CD14-positive monocyte (primary cell): ENCODE results near the gene DOCK3. TPM values are rescaled to one million over a fixed set of nuclear protein-coding genes. Genes with fewer than 3 reads are reported as not detected.

Source experiments
- DNase-seq, 3 donors: peaks; one replicate each; pipeline ENCODE4 v3.0.0-alpha.2; 2011 to 2022
- H2AFZ ChIP-seq: 2 replicates; pipeline ENCODE4 v1.6.0; 2012; ENCODE audit warnings: mild to moderate bottlenecking, low read depth, low read length, inconsistent platforms; ENCODE audit not compliant: insufficient read depth, poor library complexity, severe bottlenecking
- H3K27ac ChIP-seq, 2 donors: 1 replicate in 1 of 2; 2 replicates in 1 of 2; pipeline ENCODE4 v1.5.1; 2012 to 2013; ENCODE audit warnings: low read length in 2 of 2, control low read depth in 1 of 2, inconsistent platforms in 1 of 2, low read depth in 1 of 2, mild to moderate bottlenecking in 1 of 2
- H3K27me3 ChIP-seq, 2 donors: one replicate each; pipeline versions ENCODE4 v1.6.0 to v1.6.1; 2011 to 2013; ENCODE audit warnings: low read length in 2 of 2; ENCODE audit not compliant: control insufficient read depth in 2 of 2, insufficient read depth in 2 of 2
- H3K36me3 ChIP-seq, 2 donors: replicated peaks in 1 of 2; 1 replicate in 1 of 2; 2 replicates in 1 of 2; pipeline versions ENCODE4 v1.5.1 to v1.6.1; 2012 to 2013; ENCODE audit warnings: low read length in 2 of 2, control low read depth in 1 of 2, inconsistent platforms in 1 of 2, mild to moderate bottlenecking in 1 of 2; ENCODE audit not compliant: insufficient read depth in 2 of 2, control insufficient read depth in 1 of 2
- H3K4me1 ChIP-seq, 2 donors: 1 replicate in 1 of 2; 2 replicates in 1 of 2; pipeline versions ENCODE4 v1.5.1 to v1.6.1; 2012 to 2013; ENCODE audit warnings: low read length in 2 of 2, control low read depth in 1 of 2, inconsistent platforms in 1 of 2, mild to moderate bottlenecking in 1 of 2, moderate library complexity in 1 of 2; ENCODE audit not compliant: insufficient read depth in 2 of 2, control insufficient read depth in 1 of 2
- H3K4me2 ChIP-seq: replicated peaks from 2 replicates; pipeline ENCODE3; 2012; ENCODE audit warnings: low read length, moderate library complexity, mild to moderate bottlenecking; ENCODE audit not compliant: poor library complexity, severe bottlenecking; ENCODE audit errors: extremely low read depth
- H3K4me3 ChIP-seq, 3 experiments: fragments of 200-600 bp in 1 of 3; sonication (generic) in 1 of 3; replicated peaks in 1 of 3; 1 replicate in 2 of 3; 2 replicates in 1 of 3; pipeline ENCODE4 v1.5.1; 2011 to 2013; ENCODE audit warnings: low read length in 3 of 3, mild to moderate bottlenecking in 3 of 3, control low read depth in 2 of 3, low read depth in 2 of 3, inconsistent platforms in 1 of 3, moderate library complexity in 1 of 3
- H3K79me2 ChIP-seq: 2 replicates; pipeline ENCODE4 v1.6.0; 2012; ENCODE audit warnings: mild to moderate bottlenecking, control low read depth, inconsistent platforms, low read length, moderate library complexity; ENCODE audit not compliant: insufficient read depth
- H3K9ac ChIP-seq: 2 replicates; pipeline ENCODE4 v1.6.0; 2017; ENCODE audit warnings: low read length, mild to moderate bottlenecking; ENCODE audit not compliant: insufficient read depth, poor library complexity, severe bottlenecking
- H3K9me3 ChIP-seq, 2 donors: replicated peaks in 1 of 2; 1 replicate in 1 of 2; 2 replicates in 1 of 2; pipeline versions ENCODE4 v1.5.1 to v1.6.1; 2012 to 2013; ENCODE audit warnings: low read length in 2 of 2, control low read depth in 1 of 2; ENCODE audit not compliant: control insufficient read depth in 1 of 2, insufficient read depth in 1 of 2
- H4K20me1 ChIP-seq: 2 replicates; pipeline ENCODE4 v1.6.0; 2012; ENCODE audit warnings: mild to moderate bottlenecking, low read length, control low read depth, moderate library complexity; ENCODE audit not compliant: insufficient read depth
- H3K27ac Mint-ChIP-seq, 7 donors: one replicate each; pipeline ENCODE4 v1.8.0; 2020; ENCODE audit warnings: mild to moderate bottlenecking in 7 of 7, mixed read lengths in 7 of 7, moderate library complexity in 6 of 7, inconsistent platforms in 2 of 7
- H3K27me3 Mint-ChIP-seq, 3 donors: one replicate each; pipeline ENCODE4 v1.8.0; 2021 to 2022; ENCODE audit warnings: low read depth in 3 of 3, mild to moderate bottlenecking in 3 of 3, mixed read lengths in 3 of 3, moderate library complexity in 3 of 3, inconsistent platforms in 1 of 3
- H3K36me3 Mint-ChIP-seq, 2 donors: one replicate each; pipeline ENCODE4 v1.8.0; 2020; ENCODE audit warnings: mixed read lengths in 2 of 2, inconsistent platforms in 1 of 2, mild to moderate bottlenecking in 1 of 2
- H3K4me1 Mint-ChIP-seq: one replicate; pipeline ENCODE4 v1.8.0; 2020; ENCODE audit warnings: mild to moderate bottlenecking, mixed read lengths
- H3K4me3 Mint-ChIP-seq, 2 donors: one replicate each; pipeline ENCODE4 v1.8.0; 2020; ENCODE audit warnings: mild to moderate bottlenecking in 2 of 2, mixed read lengths in 2 of 2, moderate library complexity in 1 of 2
- H3K9me3 Mint-ChIP-seq, 7 donors: one replicate each; pipeline ENCODE4 v1.8.0; 2020 to 2022; ENCODE audit warnings: mixed read lengths in 7 of 7, mild to moderate bottlenecking in 6 of 7, moderate library complexity in 6 of 7, inconsistent platforms in 2 of 7
- CTCF ChIP-seq: fragments of 200-600 bp; IDR thresholded peaks from one replicate; pipeline ENCODE4 v1.8.0; 2022; ENCODE audit warnings: antibody characterized with exemption, mild to moderate bottlenecking
- WGBS: methylation state at CpG from one replicate; pipeline ENCODE4 v1.1.5; 2013; ENCODE audit warnings: missing lambda C conversion rate; ENCODE audit not compliant: insufficient coverage; 5-methylcytosine and 5-hydroxymethylcytosine counted together
- intact Hi-C, 2 donors: fragments of 100-400 bp; cut with micrococcal nuclease; formaldehyde crosslinking; loops; one replicate each; pipeline versions ENCODE4 v1.15.0 to v1.15.1; 2023
- polyA plus RNA-seq, 3 donors: library from polyadenylated mRNA; depleted of rRNA in 1 of 3; unstranded in 2 of 3; stranded (reverse) in 1 of 3; fragments of 300-500 nt in 2 of 3; fragments of >200 nt in 1 of 3; fragmentation: Illumina TruSeq in 2 of 3; gene quantifications; 1 replicate in 2 of 3; 2 replicates in 1 of 3; pipeline ENCODE4 v1.2.3, GENCODE V29; 2012 to 2021

The DOCK3 gene
- polyA plus RNA-seq, 3 donors, result 0.03 TPM; not detected in 1

GRCh38 chr3:51379746-51380455 lies 705.2 kb downstream of the DOCK3 start:
- no peak overlapping the region for H3K4me3 Mint-ChIP-seq

More at GRCh38 chr3:51379746-51380455, 705.2 kb downstream of the DOCK3 start:
- H3K79me2 ChIP-seq, result peaks cover 17% of the 10 kb centered on the region
- H3K9me3 ChIP-seq, result no peaks in the 10 kb centered on the region
- Mint-ChIP-seq H3K9me3 (no peaks in the 10 kb centered on the region), H3K27ac (no peak overlapping the region), H3K36me3 (no peaks in the 10 kb centered on the region), H3K4me1 (peaks cover 18% of the 10 kb centered on the region), H3K27me3 (peaks cover 1 to 11% (median 3%) of the 10 kb centered on the region in 3 donors)
- TF ChIP-seq CTCF, result no peak
- H3K27ac ChIP-seq, result no peak overlapping the region
- 49% methylated on average over 4 of the region's 8 CpGs for WGBS
- H3K9ac ChIP-seq, result no peak overlapping the region
- H3K4me1 ChIP-seq, result peaks cover 5 to 9% of the 10 kb centered on the region in 2 donors
- H3K36me3 ChIP-seq, result no peaks in the 10 kb centered on the region
- no peak for DNase-seq
- H3K4me2 ChIP-seq, result no peak overlapping the region
- no peak overlapping the region for H3K4me3 ChIP-seq
- H3K27me3 ChIP-seq, result no peaks in the 10 kb centered on the region
- intact Hi-C loops, result loop anchor here (5.0 to 10.0 kb wide), 3 partner anchors 302 to 1155 kb away; partner anchors contain the start of genes NT5DC2 (in 1 of the 2) and UQCC5 (in 1 of the 2)
- no peaks in the 10 kb centered on the region for H4K20me1 ChIP-seq
- peak overlapping the region; percentile 0 for H2AFZ ChIP-seq
